Left lobe of liver (tissue), 2 donors: ENCODE results near the gene MLST8. TPM values are rescaled to one million over a fixed set of nuclear protein-coding genes. Genes with fewer than 3 reads are reported as not detected.
"Not testable (repeated sequence)": the region's sequence is repeated elsewhere in the genome, so short reads cannot be mapped to it uniquely, and the experiment has no call there.

Experiments
- ATAC-seq: fragments of 200-7000 bp; cut with Tn5 transposase; one replicate; pipeline ENCODE4 v1.9.1; 2020; ENCODE audit warnings: mild to moderate bottlenecking, moderate library complexity
- DNase-seq: peaks from one replicate; pipeline ENCODE4 v3.0.0-alpha.2; 2020; ENCODE audit warnings: low spot score
- total RNA-seq: library from RNA; stranded (reverse); gene quantifications from one replicate; pipeline ENCODE4 v1.2.1, GENCODE V29; 2021
- donor health status: DM: no; HTN: no; CAD: no; lungs with moderate emphysema.
- donor health status: DM: no; HTN: yes; CAD: no.

MLST8 gene
- total RNA-seq, 1 donor from 2014 or later: 16.9 TPM

GRCh38 chr16:2242598-2242997 is 37.3 kb downstream of the MLST8 start:
- ATAC-seq (no peak), DNase-seq (no peak)

- ATAC-seq (no peak), DNase-seq (no peak)
These were observed 37.8 kb downstream of the MLST8 start for GRCh38 chr16:2243031-2243528.

- no peak for DNase-seq
- no peak for ATAC-seq
These were observed 38.5 kb downstream of the MLST8 start for GRCh38 chr16:2243781-2244180.

- DNase-seq (no peak), ATAC-seq (no peak)
These were observed 39.0 kb downstream of the MLST8 start for GRCh38 chr16:2244301-2244700.

GRCh38 chr16:2244926-2245795 is 39.9 kb downstream of the MLST8 start:
- DNase-seq (no peak), ATAC-seq (no peak)

- no peak for DNase-seq
These were observed 41.1 kb downstream of the MLST8 start for GRCh38 chr16:2246301-2246885.

GRCh38 chr16:2250652-2251295 is 45.5 kb downstream of the MLST8 start:
- ATAC-seq: peak; percentile 4
- DNase-seq: peak; percentile 70

More at GRCh38 chr16:2246301-2246885, 41.1 kb downstream of the MLST8 start:
- no peak for ATAC-seq

GRCh38 chr16:2251296-2252111 is 46.2 kb downstream of the MLST8 start, which contains the start of gene ECI1:
ECI1 (minus strand) TSS chr16:2251587; CDS start chr16:2251566, 21 bp downstream.
- peak; percentile 92 for ATAC-seq

GRCh38 chr16:2252806-2253148 is 47.5 kb downstream of the MLST8 start:
- no peak for DNase-seq

More at GRCh38 chr16:2251296-2252111, 46.2 kb downstream of the MLST8 start, which contains the start of gene ECI1:
- peak; percentile 98 for DNase-seq

GRCh38 chr16:2253293-2253692 is 48.0 kb downstream of the MLST8 start:
- peak; percentile 67 for DNase-seq
- ATAC-seq: peak; percentile 51

More at GRCh38 chr16:2252806-2253148, 47.5 kb downstream of the MLST8 start:
- no peak for ATAC-seq

GRCh38 chr16:2256531-2257140 is 51.4 kb downstream of the MLST8 start:
- ATAC-seq: no peak
- no peak for DNase-seq

- ATAC-seq (no peak), DNase-seq (no peak)
These were observed 52.5 kb downstream of the MLST8 start for GRCh38 chr16:2257726-2258125.

GRCh38 chr16:2258530-2258929 is 53.3 kb downstream of the MLST8 start:
- not testable (repeated sequence) for DNase-seq, ATAC-seq

Other genes with a start within 250 kb of the MLST8 start
- gene NDUFB10, start 245.9 kb upstream of the MLST8 start, total RNA-seq: 88.6 TPM
- 545 TPM for gene RPS2, start 240.6 kb upstream of the MLST8 start, total RNA-seq
- gene RNF151, start 238.6 kb upstream of the MLST8 start, total RNA-seq: not detected
- gene TBL3, start 233.4 kb upstream of the MLST8 start, total RNA-seq: 18.6 TPM
- gene NOXO1, start 224.0 kb upstream of the MLST8 start, total RNA-seq: 1.7 TPM
- 20.3 TPM for gene GFER, start 221.3 kb upstream of the MLST8 start, total RNA-seq
- gene SYNGR3, start 215.5 kb upstream of the MLST8 start, total RNA-seq: 0.30 TPM
- gene ZNF598, start 195.6 kb upstream of the MLST8 start, total RNA-seq: 29.9 TPM
- gene NPW, start 185.7 kb upstream of the MLST8 start, total RNA-seq: 8.5 TPM
- 334 TPM for gene NHERF2, start 178.6 kb upstream of the MLST8 start, total RNA-seq
- gene NTHL1, start 157.6 kb upstream of the MLST8 start, total RNA-seq: 109 TPM
- gene TSC2, start 157.5 kb upstream of the MLST8 start, total RNA-seq: 117 TPM
- gene PKD1, start 69.6 kb upstream of the MLST8 start, total RNA-seq: 65.0 TPM
- gene RAB26, start 56.8 kb upstream of the MLST8 start, total RNA-seq: 10.2 TPM
- 44.2 TPM for gene TRAF7, start 49.7 kb upstream of the MLST8 start, total RNA-seq
- 0.05 TPM for gene CASKIN1, start 8.8 kb upstream of the MLST8 start, total RNA-seq
- gene BRICD5, start 5.4 kb downstream of the MLST8 start, total RNA-seq: 5.3 TPM
- 7.5 TPM for gene PGP, start 9.4 kb downstream of the MLST8 start, total RNA-seq
- 12.7 TPM for gene E4F1, start 18.1 kb downstream of the MLST8 start, total RNA-seq
- 1.2 TPM for gene DNASE1L2, start 31.0 kb downstream of the MLST8 start, total RNA-seq
- gene ECI1, start 46.1 kb downstream of the MLST8 start, total RNA-seq: 171 TPM
- gene RNPS1, start 62.7 kb downstream of the MLST8 start, total RNA-seq: 32.1 TPM
- 1.9 TPM for gene ABCA3, start 135.3 kb downstream of the MLST8 start, total RNA-seq
- gene CCNF, start 224.0 kb downstream of the MLST8 start, total RNA-seq: 2.0 TPM